K562 (cell line): ENCODE results near the gene ICAM2. TPM values are rescaled to one million over a fixed set of nuclear protein-coding genes. Genes with fewer than 3 reads are reported as not detected.
A peak's percentile ranks its signal among the peaks of the same experiment; 100 is the strongest.

Source experiments
- AFF1 ChIP-seq, 2 experiments: fragments of 450-650 bp; IDR thresholded peaks; 2 replicates each; pipeline ENCODE4 v1.6.1; 2018; ENCODE audit warnings: mild to moderate bottlenecking in 2 of 2, low read depth in 1 of 2; ENCODE audit not compliant: partially characterized antibody in 2 of 2
- ARHGAP35 ChIP-seq: fragments of 450-650 bp; IDR thresholded peaks from 2 replicates; pipeline ENCODE4 v1.6.1; 2018; ENCODE audit not compliant: partially characterized antibody
- BRCA1 ChIP-seq, 2 experiments: fragments of 450-650 bp in 1 of 2; sonication (generic) in 1 of 2; formaldehyde crosslinking in 1 of 2; IDR thresholded peaks; 2 replicates each; pipeline versions ENCODE4 v1.5.0 to v1.6.1; 2017 to 2020; ENCODE audit warnings: mild to moderate bottlenecking in 1 of 2, missing genetic modification reagents in 1 of 2
- CEBPG ChIP-seq, 3 experiments: fragments of 200-800 bp in 1 of 3; sonication (Bioruptor generic) in 1 of 3; sonication (generic) in 1 of 3; formaldehyde crosslinking in 1 of 3; IDR thresholded peaks in 2 of 3; conservative IDR thresholded peaks in 1 of 3; 2 replicates each; pipeline versions ENCODE4 v1.6.1 to v1.8.0; 2016 to 2022; ENCODE audit warnings: missing compliant biosample characterization in 2 of 3, missing genetic modification characterization in 2 of 3, mild to moderate bottlenecking in 1 of 3, missing genetic modification reagents in 1 of 3
- CREB1 ChIP-seq, 2 experiments: sonication (generic) in 1 of 2; formaldehyde crosslinking in 1 of 2; IDR thresholded peaks; 2 replicates each; pipeline versions ENCODE4 v1.6.1 to v1.8.0; 2012 to 2022; ENCODE audit warnings: inconsistent platforms in 1 of 2, mild to moderate bottlenecking in 1 of 2, missing genetic modification reagents in 1 of 2, moderate library complexity in 1 of 2
- FOXP1 ChIP-seq: sonication (generic); formaldehyde crosslinking; IDR thresholded peaks from 2 replicates; pipeline ENCODE4 v1.8.0; 2022; ENCODE audit warnings: mild to moderate bottlenecking, missing genetic modification reagents
- HDAC1 ChIP-seq, 2 experiments: fragments of 450-650 bp; IDR thresholded peaks; 2 replicates each; pipeline ENCODE4 v1.6.1; 2016 to 2017; ENCODE audit warnings: inconsistent platforms in 1 of 2, mild to moderate bottlenecking in 1 of 2, moderate library complexity in 1 of 2
- KDM1A ChIP-seq, 2 experiments: fragments of 450-650 bp; IDR thresholded peaks; 2 replicates each; pipeline ENCODE4 v1.6.1; 2016; ENCODE audit warnings: mild to moderate bottlenecking in 2 of 2
- MLLT1 ChIP-seq, 2 experiments: fragments of 450-650 bp; IDR thresholded peaks; 2 replicates each; pipeline ENCODE4 v1.6.1; 2016
- MYNN ChIP-seq, 2 experiments: sonication (generic); formaldehyde crosslinking in 1 of 2; IDR thresholded peaks; 2 replicates each; pipeline versions ENCODE4 v1.5.0 to v1.6.1; 2016 to 2020; ENCODE audit warnings: antibody characterized with exemption in 1 of 2, missing genetic modification reagents in 1 of 2
- NR2C2 ChIP-seq, 2 experiments: fragments of 200-800 bp in 1 of 2; sonication (Bioruptor generic) in 1 of 2; sonication (generic) in 1 of 2; formaldehyde crosslinking in 1 of 2; IDR thresholded peaks; 2 replicates each; pipeline versions ENCODE4 v1.6.1 to v1.8.0; 2016 to 2022; ENCODE audit warnings: mild to moderate bottlenecking in 1 of 2, missing compliant biosample characterization in 1 of 2, missing genetic modification characterization in 1 of 2, missing genetic modification reagents in 1 of 2
- POLR2A ChIP-seq: fragments of 450-650 bp; conservative IDR thresholded peaks from 2 replicates; pipeline ENCODE4 v1.6.1; 2016
- SMARCA5 ChIP-seq: fragments of 450-650 bp; IDR thresholded peaks from 2 replicates; pipeline ENCODE4 v1.6.1; 2016
- USF1 ChIP-seq: sonication (generic); formaldehyde crosslinking; IDR thresholded peaks from 2 replicates; pipeline ENCODE4 v1.9.0; 2022; ENCODE audit warnings: mild to moderate bottlenecking, missing genetic modification reagents
- ZFP91 ChIP-seq: sonication (generic); formaldehyde crosslinking; IDR thresholded peaks from 2 replicates; pipeline ENCODE4 v1.8.0; 2022; ENCODE audit warnings: mild to moderate bottlenecking, missing genetic modification reagents
- ZNF445 ChIP-seq: fragments of 250-450 bp; sonication (Bioruptor Pico); IDR thresholded peaks from 2 replicates; pipeline ENCODE4 v1.4.0; 2020; ENCODE audit warnings: low read depth, mild to moderate bottlenecking, moderate library complexity
- polyA plus RNA-seq, 8 experiments: library from polyadenylated mRNA; depleted of rRNA in 4 of 8; stranded (reverse) in 5 of 8; unstranded in 3 of 8; fragments of >200 nt; fragmentation: Nextera tagmentation in 2 of 8; fragmentation: Illumina TruSeq in 1 of 8; extraction: Ambion mirVana in 2 of 8; extraction: Trizol in 1 of 8; gene quantifications; 2 replicates each; pipeline versions ENCODE4 v1.2.1 to v1.2.3, GENCODE V29; 2011 to 2014; ENCODE audit warnings: inconsistent platforms in 1 of 8, missing spikeins in 1 of 8
- total RNA-seq, 7 experiments: library from RNA; depleted of rRNA in 6 of 7; stranded (reverse); fragments of >200 nt in 6 of 7; fragmentation: Illumina TruSeq in 2 of 7; extraction: Trizol in 2 of 7; gene quantifications; 2 replicates each; pipeline versions ENCODE4 v1.2.1 to v1.2.3, GENCODE V29; 2011 to 2021; ENCODE audit warnings: low replicate concordance in 1 of 7

Gene ICAM2
- total and polyA plus RNA-seq, 9 of the 15 experiments (the other 6 are each of a cell fraction or from before 2014, with no cell fraction given) = 37.9 to 89.4 (median 60.6) TPM

GRCh38 chr17:63999680-64000531, 20.5 kb downstream of the ICAM2 start (continued):
- TF ChIP-seq CEBPG (CRISPR knock-in tag; IDR thresholded peaks at IDR 0.05) = peak; percentile 67; the same call in 1 of the 2 replicates
- peak; percentile 58 to 70; a peak in 3 of 4 replicates for TF ChIP-seq CEBPG (tag; conservative IDR thresholded peaks at IDR 0.05 in 1 of 2, IDR thresholded peaks at IDR 0.05 in 1 of 2)
- TF ChIP-seq CREB1 (IDR thresholded peaks at IDR 0.05) = no peak
- no peak for TF ChIP-seq CREB1 (CRISPR knock-in tag; IDR thresholded peaks at IDR 0.05)
- TF ChIP-seq ARHGAP35 = no peak
- TF ChIP-seq MYNN (IDR thresholded peaks at IDR 0.05) = peak; percentile 97
- TF ChIP-seq MYNN (CRISPR knock-in tag; IDR thresholded peaks at IDR 0.05) = no peak
- TF ChIP-seq HDAC1 (IDR thresholded peaks at IDR 0.05) = peak in 1 of 2 experiments; percentile 53; a peak in 1 of 4 replicates
- peak in 1 of 2 experiments; percentile 14; a peak in 1 of 4 replicates for TF ChIP-seq MLLT1 (IDR thresholded peaks at IDR 0.05)
- TF ChIP-seq FOXP1 = no peak
- TF ChIP-seq KDM1A (IDR thresholded peaks at IDR 0.05) = peak in 1 of 2 experiments; percentile 99; a peak in 2 of 4 replicates
- TF ChIP-seq ZFP91 (CRISPR knock-in tag) = peak; percentile 69; the same call in 1 of the 2 replicates
- TF ChIP-seq AFF1 (IDR thresholded peaks at IDR 0.05; ENCODE audit: low read depth in 1 of 2, partially characterized antibody in 2 of 2) = peak in 1 of 2 experiments; percentile 71
- TF ChIP-seq SMARCA5 = peak; percentile 36; the same call in 1 of the 2 replicates
- peak; percentile 46; the same call in 1 of the 2 replicates for TF ChIP-seq USF1 (CRISPR knock-in tag)
- TF ChIP-seq BRCA1 (IDR thresholded peaks at IDR 0.05) = no peak
- 0 out of 2 replicates have a peak, but pooled peaks have one; percentile 57 for TF ChIP-seq BRCA1 (CRISPR knock-in tag; IDR thresholded peaks at IDR 0.05)
- TF ChIP-seq NR2C2 (CRISPR knock-in tag; IDR thresholded peaks at IDR 0.05) = peak; percentile 67; the same call in 1 of the 2 replicates
- no peak for TF ChIP-seq NR2C2 (tag; IDR thresholded peaks at IDR 0.05)
- 0 out of 2 replicates have a peak, but pooled peaks have one; percentile 35 for TF ChIP-seq POLR2A
- TF ChIP-seq ZNF445 (CRISPR knock-in tag) = no peak
